Parathyroid adenoma (tissue), 2 donors: ENCODE measurements around the gene LRRK1.

Source experiments
- H2AFZ ChIP-seq: fragments of 300-600 bp; sonication (generic); one replicate; pipeline ENCODE4 v1.7.0; 2017; ENCODE audit warnings: antibody characterized with exemption, mild to moderate bottlenecking
- H3K27ac ChIP-seq: fragments of 300-600 bp; sonication (generic); one replicate; pipeline ENCODE4 v1.7.0; 2017
- H3K27me3 ChIP-seq: fragments of 300-600 bp; sonication (generic); one replicate; pipeline ENCODE4 v1.7.0; 2017; ENCODE audit warnings: low read length; ENCODE audit not compliant: control insufficient read depth, insufficient read depth
- H3K36me3 ChIP-seq: fragments of 300-600 bp; sonication (generic); one replicate; pipeline ENCODE4 v1.7.0; 2017; ENCODE audit warnings: low read length; ENCODE audit not compliant: control insufficient read depth, insufficient read depth
- H3K4me1 ChIP-seq: fragments of 300-600 bp; sonication (generic); one replicate; pipeline ENCODE4 v1.7.0; 2017; ENCODE audit warnings: control low read depth
- H3K4me2 ChIP-seq: fragments of 300-600 bp; sonication (generic); one replicate; pipeline ENCODE4 v1.7.0; 2017; ENCODE audit warnings: low read length
- H3K4me3 ChIP-seq: fragments of 300-600 bp; sonication (generic); one replicate; pipeline ENCODE4 v1.7.0; 2017; ENCODE audit warnings: low read depth, low read length
- H3K79me2 ChIP-seq: fragments of 300-600 bp; sonication (generic); one replicate; pipeline ENCODE4 v1.7.0; 2017; ENCODE audit warnings: control low read depth
- H3K9ac ChIP-seq: fragments of 300-600 bp; sonication (generic); one replicate; pipeline ENCODE4 v1.7.0; 2017; ENCODE audit warnings: mild to moderate bottlenecking
- H3K9me3 ChIP-seq: fragments of 300-600 bp; sonication (generic); one replicate; pipeline ENCODE4 v1.7.0; 2017; ENCODE audit warnings: low read length; ENCODE audit not compliant: control insufficient read depth
- CTCF ChIP-seq: fragments of 300-600 bp; sonication (generic); IDR thresholded peaks from one replicate; pipeline ENCODE4 v1.7.0; 2017; ENCODE audit warnings: antibody characterized with exemption, mild to moderate bottlenecking
- donor health status: primary hyperparathyroidism.

The LRRK1 gene

GRCh38 chr15:101088788-101089578 lies 169.8 kb downstream of the LRRK1 start:
- Histone ChIP-seq H3K36me3 (no peaks in the 10 kb centered on the region), H3K79me2 (no peaks in the 10 kb centered on the region), H3K27ac (no peak overlapping the region), H3K27me3 (no peaks in the 10 kb centered on the region), H2AFZ (peak overlapping the region; percentile 68), H3K4me3 (no peak overlapping the region), H3K4me2 (no peak overlapping the region), H3K9me3 (no peaks in the 10 kb centered on the region), H3K4me1 (no peaks in the 10 kb centered on the region), H3K9ac (no peak overlapping the region)
- TF ChIP-seq CTCF: peak; percentile 84

GRCh38 chr15:101089579-101090427 lies 170.6 kb downstream of the LRRK1 start:
- no peak for TF ChIP-seq CTCF
- H3K4me2 ChIP-seq: no peak overlapping the region
- H3K27me3 ChIP-seq: no peaks in the 10 kb centered on the region
- H3K79me2 ChIP-seq: no peaks in the 10 kb centered on the region
- H3K36me3 ChIP-seq: no peaks in the 10 kb centered on the region
- H3K27ac ChIP-seq: peak overlapping the region; percentile 19
- H3K9me3 ChIP-seq: no peaks in the 10 kb centered on the region
- no peak overlapping the region for H2AFZ ChIP-seq
- H3K4me3 ChIP-seq: no peak overlapping the region
- H3K9ac ChIP-seq: no peak overlapping the region
- no peaks in the 10 kb centered on the region for H3K4me1 ChIP-seq

GRCh38 chr15:101090428-101090790 lies 171.3 kb downstream of the LRRK1 start:
- H3K4me1 ChIP-seq: no peaks in the 10 kb centered on the region
- no peak overlapping the region for H3K4me2 ChIP-seq
- H3K4me3 ChIP-seq: no peak overlapping the region
- H3K27me3 ChIP-seq: no peaks in the 10 kb centered on the region
- no peaks in the 10 kb centered on the region for H3K36me3 ChIP-seq
- H3K9ac ChIP-seq: no peak overlapping the region
- H2AFZ ChIP-seq: no peak overlapping the region
- TF ChIP-seq CTCF: no peak
- no peaks in the 10 kb centered on the region for H3K9me3 ChIP-seq
- no peaks in the 10 kb centered on the region for H3K79me2 ChIP-seq
- no peak overlapping the region for H3K27ac ChIP-seq

- H3K9me3 ChIP-seq: no peaks in the 10 kb centered on the region
- H3K36me3 ChIP-seq: no peaks in the 10 kb centered on the region
- H3K4me2 ChIP-seq: no peak overlapping the region
- no peak overlapping the region for H3K9ac ChIP-seq
- H3K4me1 ChIP-seq: no peaks in the 10 kb centered on the region
- no peaks in the 10 kb centered on the region for H3K79me2 ChIP-seq
- H3K4me3 ChIP-seq: no peak overlapping the region
- no peak overlapping the region for H2AFZ ChIP-seq
- no peaks in the 10 kb centered on the region for H3K27me3 ChIP-seq
- H3K27ac ChIP-seq: peak overlapping the region; percentile 60
- TF ChIP-seq CTCF: no peak
These were observed 172.2 kb downstream of the LRRK1 start for GRCh38 chr15:101091080-101092017.
